Measurements from ENCODE around the gene ERCC6L. TPM values are rescaled to one million over a fixed set of nuclear protein-coding genes. Genes with fewer than 3 reads are reported as not detected.
A peak's percentile ranks its signal among the peaks of the same experiment; 100 is the strongest.
"Not testable (repeated sequence)": the region's sequence is repeated elsewhere in the genome, so short reads cannot be mapped to it uniquely, and the experiment has no call there.

Gene ERCC6L
- total RNA-seq, 2 donors from 2014 or later = not detected

DNA sequence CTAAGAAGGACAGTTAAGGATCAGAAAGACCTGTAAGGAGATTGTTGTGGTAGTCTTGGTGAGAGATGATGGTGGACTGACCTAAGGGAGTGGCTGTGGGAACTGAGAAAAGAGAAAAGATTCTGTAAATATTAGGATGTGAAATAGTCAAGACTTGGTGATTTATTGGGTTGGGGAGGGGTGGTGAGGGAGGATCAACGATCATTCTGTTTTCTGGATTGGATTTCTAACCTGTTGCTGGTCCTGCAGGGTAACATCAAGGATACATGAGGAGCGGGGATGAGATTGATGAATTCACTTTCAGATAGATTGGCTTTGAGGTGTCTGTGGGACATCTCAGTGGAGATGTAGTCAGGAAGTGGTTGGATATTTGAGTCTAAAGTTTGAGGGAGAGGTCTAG lies 55.9 kb downstream of the ERCC6L start:
- no peaks in the 10 kb centered on the region for H3K36me3 ChIP-seq (replicated peaks in 1 of 2; ENCODE audit: insufficient read depth in 1 of 2, low read depth in 2 of 2)
- H3K27me3 ChIP-seq = no peaks in the 10 kb centered on the region
- H3K9me3 ChIP-seq = no peaks in the 10 kb centered on the region
- 73 to 76% methylated on average over 2 of the region's 2 CpGs for WGBS, 2 donors
- ATAC-seq (no peak), DNase-seq (no peak)
- H3K4me3 ChIP-seq = no peak overlapping the region
- no peak overlapping the region for H3K27ac ChIP-seq
- TF ChIP-seq POLR2A (IDR thresholded peaks at IDR 0.05) (no peak), CTCF (IDR thresholded peaks at IDR 0.05) (no peak)
- intact Hi-C loops (cut with DNase I) = no loop called here
- H3K4me1 ChIP-seq = peaks cover 10% of the 10 kb centered on the region

- H3K9me3 ChIP-seq = no peaks in the 10 kb centered on the region
- ATAC-seq = peak; percentile 99
- peak within 1 kb of the TSS; percentile 32 to 78 for H3K4me3 ChIP-seq
- no peaks in the 10 kb centered on the region for H3K36me3 ChIP-seq (replicated peaks in 1 of 2; ENCODE audit: insufficient read depth in 1 of 2, low read depth in 2 of 2)
- H3K27me3 ChIP-seq = no peaks in the 10 kb centered on the region
- peaks cover 10% of the 10 kb centered on the region for H3K4me1 ChIP-seq
- 0% methylated on average over 34 to 41 of the region's 46 CpGs for WGBS, 2 donors
- intact Hi-C loops (cut with DNase I) = no loop called here
- DNase-seq = peak; percentile 89 to 94 (median 90)
- H3K27ac ChIP-seq = peak within 1 kb of the TSS; percentile 69 to 89 (median 78)
- TF ChIP-seq POLR2A (IDR thresholded peaks at IDR 0.05) = peak; percentile 23 to 65 (median 57)
- TF ChIP-seq CTCF (IDR thresholded peaks at IDR 0.05) = no peak
Measured at GRCh38 chrX:72181178-72182125, 57.4 kb downstream of the ERCC6L start, which contains the start of gene PIN4. TSS of gene PIN4 (plus strand) at chrX:72181757. CDS start at chrX:72181786, 29 bp downstream.

GRCh38 chrX:72180539-72180938 lies 58.3 kb downstream of the ERCC6L start:
- no peak for ATAC-seq
- Histone ChIP-seq H3K27me3 (no peaks in the 10 kb centered on the region), H3K27ac (peak overlapping the region in 2 of 4 donors; percentile 86 to 89), H3K9me3 (no peaks in the 10 kb centered on the region), H3K36me3 (replicated peaks in 1 of 2; ENCODE audit: insufficient read depth in 1 of 2, low read depth in 2 of 2) (no peaks in the 10 kb centered on the region), H3K4me1 (peaks cover 10% of the 10 kb centered on the region), H3K4me3 (no peak overlapping the region)
- intact Hi-C loops (cut with DNase I) = no loop called here
- TF ChIP-seq CTCF (IDR thresholded peaks at IDR 0.05) = no peak
- 0 to 7% methylated on average over 1 of the region's 1 CpG for WGBS, 2 donors
- DNase-seq = no peak

DNA sequence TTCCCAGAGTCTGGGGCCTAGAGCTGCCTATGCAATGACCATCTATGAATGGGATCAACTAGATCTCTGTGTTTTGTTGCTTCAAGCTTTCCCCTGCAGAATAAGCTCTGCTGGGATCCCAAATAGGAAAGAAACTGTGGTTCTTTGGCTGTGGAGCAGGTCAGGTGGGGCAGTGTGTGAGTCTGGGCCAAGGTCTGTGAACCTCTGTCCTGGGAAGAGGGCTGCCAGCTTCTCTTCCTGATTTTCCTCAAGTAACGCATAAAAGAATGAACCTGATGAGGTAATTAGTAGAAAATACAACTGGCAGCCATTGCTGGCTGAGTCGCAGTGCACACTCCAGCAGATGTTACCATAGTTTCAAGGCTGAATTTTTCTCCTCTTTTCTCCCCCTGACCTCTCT lies 61.8 kb downstream of the ERCC6L start:
- TF ChIP-seq CTCF (IDR thresholded peaks at IDR 0.05) = no peak
- no peak for TF ChIP-seq POLR2A (IDR thresholded peaks at IDR 0.05)
- Histone ChIP-seq H3K9me3 (no peaks in the 10 kb centered on the region), H3K27me3 (no peaks in the 10 kb centered on the region), H3K27ac (no peak overlapping the region), H3K36me3 (replicated peaks in 1 of 2; ENCODE audit: insufficient read depth in 1 of 2, low read depth in 2 of 2) (no peaks in the 10 kb centered on the region), H3K4me1 (no peaks in the 10 kb centered on the region), H3K4me3 (no peak overlapping the region)
- WGBS, 2 donors = 64 to 66% methylated on average over 2 of the region's 2 CpGs
- no peak for DNase-seq
- intact Hi-C loops (cut with DNase I) = no loop called here
- no peak for ATAC-seq

DNA sequence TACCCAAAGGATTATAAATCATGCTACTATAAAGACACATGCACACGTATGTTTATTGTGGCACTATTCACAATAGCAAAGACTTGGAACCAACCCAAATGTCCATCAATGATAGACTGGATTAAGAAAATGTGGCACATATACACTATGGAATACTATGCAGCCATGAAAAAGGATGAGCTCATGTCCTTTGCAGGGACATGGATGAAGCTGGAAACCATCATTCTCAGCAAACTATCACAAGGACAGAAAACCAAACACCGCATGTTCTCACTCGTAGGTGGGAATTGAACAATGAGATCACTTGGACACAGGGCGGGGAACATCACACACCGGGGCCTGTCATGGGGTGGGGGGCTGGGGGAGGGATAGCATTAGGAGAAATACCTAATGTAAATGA lies 62.5 kb downstream of the ERCC6L start:
- H3K36me3 ChIP-seq (replicated peaks in 1 of 2; ENCODE audit: insufficient read depth in 1 of 2, low read depth in 2 of 2); H3K9me3 ChIP-seq; H3K27ac ChIP-seq; H3K4me1 ChIP-seq; H3K4me3 ChIP-seq; DNase-seq; intact Hi-C loops (cut with DNase I); H3K27me3 ChIP-seq; ATAC-seq: not testable (repeated sequence)
- WGBS, 2 donors = 92% methylated on average over 2 of the region's 5 CpGs; no CpG with 5 or more reads in 1 of the 2 donors
